ENCODE data around the gene GPR153.

Gene GPR153

GRCh38 chr1:6212193-6212959 is 48.5 kb downstream of the GPR153 start:
- WGBS, 2 experiments, result 92 to 93% methylated on average over 20 of the region's 20 CpGs
- H3K4me3 ChIP-seq (ENCODE audit: insufficient read depth, low read depth, low read length), result no peak overlapping the region

GRCh38 chr1:6211731-6212130 is 49.2 kb downstream of the GPR153 start:
- H3K4me3 ChIP-seq (ENCODE audit: insufficient read depth, low read depth, low read length), result no peak overlapping the region
- H3K9me3 ChIP-seq (ENCODE audit: control insufficient read depth, low read length), result no peaks in the 10 kb centered on the region
- 90 to 92% methylated on average over 16 of the region's 16 CpGs for WGBS, 2 experiments
- H3K27ac ChIP-seq (ENCODE audit: insufficient read depth, low read depth, low read length, poor library complexity, severe bottlenecking), result no peak overlapping the region
- H3K4me1 ChIP-seq (ENCODE audit: control insufficient read depth, insufficient read depth, low read length), result peaks cover 12% of the 10 kb centered on the region
- H3K27me3 ChIP-seq (ENCODE audit: control insufficient read depth, insufficient read depth, low read length, poor library complexity, severe bottlenecking), result peaks cover 34% of the 10 kb centered on the region
- H3K36me3 ChIP-seq (ENCODE audit: control insufficient read depth, insufficient read depth, low read length), result no peaks in the 10 kb centered on the region

More at GRCh38 chr1:6212193-6212959, 48.5 kb downstream of the GPR153 start:
- Histone ChIP-seq H3K9me3 (ENCODE audit: control insufficient read depth, low read length) (no peaks in the 10 kb centered on the region), H3K27ac (ENCODE audit: insufficient read depth, low read depth, low read length, poor library complexity, severe bottlenecking) (no peak overlapping the region), H3K36me3 (ENCODE audit: control insufficient read depth, insufficient read depth, low read length) (no peaks in the 10 kb centered on the region), H3K27me3 (ENCODE audit: control insufficient read depth, insufficient read depth, low read length, poor library complexity, severe bottlenecking) (peaks cover 28% of the 10 kb centered on the region), H3K4me1 (ENCODE audit: control insufficient read depth, insufficient read depth, low read length) (peaks cover 12% of the 10 kb centered on the region)

- H3K4me1 ChIP-seq (ENCODE audit: control insufficient read depth, insufficient read depth, low read length), result peaks cover 12% of the 10 kb centered on the region
- H3K4me3 ChIP-seq (ENCODE audit: insufficient read depth, low read depth, low read length), result no peak overlapping the region
- H3K27ac ChIP-seq (ENCODE audit: insufficient read depth, low read depth, low read length, poor library complexity, severe bottlenecking), result no peak overlapping the region
- H3K36me3 ChIP-seq (ENCODE audit: control insufficient read depth, insufficient read depth, low read length), result no peaks in the 10 kb centered on the region
- WGBS, 2 experiments, result 91 to 94% methylated on average over 29 of the region's 29 CpGs
- H3K9me3 ChIP-seq (ENCODE audit: control insufficient read depth, low read length), result no peaks in the 10 kb centered on the region
- H3K27me3 ChIP-seq (ENCODE audit: control insufficient read depth, insufficient read depth, low read length, poor library complexity, severe bottlenecking), result peaks cover 44% of the 10 kb centered on the region
Observed at GRCh38 chr1:6210591-6211355, 50.1 kb downstream of the GPR153 start.

- peak overlapping the region; percentile 32 for H3K4me3 ChIP-seq (ENCODE audit: insufficient read depth, low read depth, low read length)
- H3K9me3 ChIP-seq (ENCODE audit: control insufficient read depth, low read length), result no peaks in the 10 kb centered on the region
- H3K27ac ChIP-seq (ENCODE audit: insufficient read depth, low read depth, low read length, poor library complexity, severe bottlenecking), result no peak overlapping the region
- peaks cover 12% of the 10 kb centered on the region for H3K4me1 ChIP-seq (ENCODE audit: control insufficient read depth, insufficient read depth, low read length)
- H3K27me3 ChIP-seq (ENCODE audit: control insufficient read depth, insufficient read depth, low read length, poor library complexity, severe bottlenecking), result peaks cover 52% of the 10 kb centered on the region
- no peaks in the 10 kb centered on the region for H3K36me3 ChIP-seq (ENCODE audit: control insufficient read depth, insufficient read depth, low read length)
- WGBS, 2 experiments, result 80 to 82% methylated on average over 17 of the region's 17 CpGs
Observed at GRCh38 chr1:6209661-6210580, 51.0 kb downstream of the GPR153 start.

- H3K27me3 ChIP-seq (ENCODE audit: control insufficient read depth, insufficient read depth, low read length, poor library complexity, severe bottlenecking), result peaks cover 53% of the 10 kb centered on the region
- H3K36me3 ChIP-seq (ENCODE audit: control insufficient read depth, insufficient read depth, low read length), result no peaks in the 10 kb centered on the region
- 5 to 6% methylated on average over 99 of the region's 99 CpGs for WGBS, 2 experiments
- peak overlapping the region; percentile 32 for H3K4me3 ChIP-seq (ENCODE audit: insufficient read depth, low read depth, low read length)
- H3K4me1 ChIP-seq (ENCODE audit: control insufficient read depth, insufficient read depth, low read length), result peaks cover 12% of the 10 kb centered on the region
- no peak overlapping the region for H3K27ac ChIP-seq (ENCODE audit: insufficient read depth, low read depth, low read length, poor library complexity, severe bottlenecking)
- H3K9me3 ChIP-seq (ENCODE audit: control insufficient read depth, low read length), result no peaks in the 10 kb centered on the region
Observed at GRCh38 chr1:6208723-6209660, 51.9 kb downstream of the GPR153 start.

DNA sequence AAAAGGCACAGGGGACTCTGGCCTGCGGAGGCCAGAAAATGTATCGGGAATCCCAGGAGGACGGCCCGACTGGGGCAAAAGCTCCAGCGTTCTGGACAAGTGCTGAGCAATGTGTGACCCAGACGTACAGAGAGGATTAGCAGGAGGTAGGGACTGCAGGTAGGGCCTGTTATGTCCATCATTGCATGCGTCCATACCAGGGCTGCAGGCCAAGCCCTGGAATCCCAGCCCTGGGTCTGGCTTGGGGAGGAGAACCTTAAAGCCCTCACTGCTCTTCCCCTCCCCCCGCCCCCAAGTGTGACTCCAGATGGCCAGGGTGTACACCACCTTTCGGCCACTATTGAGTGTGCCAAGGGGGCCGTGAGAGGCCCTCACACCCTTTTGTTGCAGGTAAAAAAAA is 53.0 kb downstream of the GPR153 start:
- Histone ChIP-seq H3K27ac (ENCODE audit: insufficient read depth, low read depth, low read length, poor library complexity, severe bottlenecking) (no peak overlapping the region), H3K9me3 (ENCODE audit: control insufficient read depth, low read length) (no peaks in the 10 kb centered on the region), H3K27me3 (ENCODE audit: control insufficient read depth, insufficient read depth, low read length, poor library complexity, severe bottlenecking) (peaks cover 53% of the 10 kb centered on the region), H3K36me3 (ENCODE audit: control insufficient read depth, insufficient read depth, low read length) (no peaks in the 10 kb centered on the region), H3K4me3 (ENCODE audit: insufficient read depth, low read depth, low read length) (no peak overlapping the region), H3K4me1 (ENCODE audit: control insufficient read depth, insufficient read depth, low read length) (peaks cover 12% of the 10 kb centered on the region)
- 89 to 90% methylated on average over 9 to 10 of the region's 10 CpGs for WGBS, 2 experiments

- Histone ChIP-seq H3K27me3 (ENCODE audit: control insufficient read depth, insufficient read depth, low read length, poor library complexity, severe bottlenecking) (peaks cover 53% of the 10 kb centered on the region), H3K4me1 (ENCODE audit: control insufficient read depth, insufficient read depth, low read length) (peaks cover 12% of the 10 kb centered on the region), H3K9me3 (ENCODE audit: control insufficient read depth, low read length) (no peaks in the 10 kb centered on the region), H3K27ac (ENCODE audit: insufficient read depth, low read depth, low read length, poor library complexity, severe bottlenecking) (no peak overlapping the region), H3K36me3 (ENCODE audit: control insufficient read depth, insufficient read depth, low read length) (no peaks in the 10 kb centered on the region), H3K4me3 (ENCODE audit: insufficient read depth, low read depth, low read length) (no peak overlapping the region)
- WGBS, 2 experiments, result 89 to 90% methylated on average over 19 of the region's 19 CpGs
Observed at GRCh38 chr1:6207075-6207885, 53.6 kb downstream of the GPR153 start.

- H3K4me3 ChIP-seq (ENCODE audit: insufficient read depth, low read depth, low read length), result no peak overlapping the region
- H3K36me3 ChIP-seq (ENCODE audit: control insufficient read depth, insufficient read depth, low read length), result no peaks in the 10 kb centered on the region
- WGBS, 2 experiments, result 82 to 84% methylated on average over 25 of the region's 25 CpGs
- H3K27ac ChIP-seq (ENCODE audit: insufficient read depth, low read depth, low read length, poor library complexity, severe bottlenecking), result no peak overlapping the region
- peaks cover 53% of the 10 kb centered on the region for H3K27me3 ChIP-seq (ENCODE audit: control insufficient read depth, insufficient read depth, low read length, poor library complexity, severe bottlenecking)
- peaks cover 12% of the 10 kb centered on the region for H3K4me1 ChIP-seq (ENCODE audit: control insufficient read depth, insufficient read depth, low read length)
- H3K9me3 ChIP-seq (ENCODE audit: control insufficient read depth, low read length), result no peaks in the 10 kb centered on the region
Observed at GRCh38 chr1:6206520-6206855, 54.4 kb downstream of the GPR153 start.
